Stomach (tissue), 9 donors: ENCODE results near the gene MTMR1. TPM values are rescaled to one million over a fixed set of nuclear protein-coding genes. Genes with fewer than 3 reads are reported as not detected.

Source experiments
- DNase-seq, 2 donors: peaks; one replicate each; pipeline versions ENCODE4 v3.0.0 to v3.0.0-alpha.2; 2013 to 2019
- H3K27ac ChIP-seq, 5 donors: fragments of 200-600 bp in 4 of 5; sonication (generic) in 4 of 5; one replicate each; pipeline ENCODE4 v1.5.1; 2013 to 2019; ENCODE audit warnings: mild to moderate bottlenecking in 1 of 5, moderate library complexity in 1 of 5
- H3K27me3 ChIP-seq, 3 donors: fragments of 200-600 bp; sonication (generic); one replicate each; pipeline ENCODE4 v1.5.1; 2017 to 2019; ENCODE audit warnings: mixed run types in 1 of 3
- H3K36me3 ChIP-seq, 4 donors: fragments of 200-600 bp; sonication (generic); 1 replicate in 3 of 4; 2 replicates in 1 of 4; pipeline ENCODE4 v1.5.1; 2016 to 2019
- H3K4me1 ChIP-seq, 4 donors: fragments of 200-600 bp; sonication (generic); one replicate each; pipeline ENCODE4 v1.5.1; 2016 to 2019
- H3K4me3 ChIP-seq, 4 donors: fragments of 200-600 bp; sonication (generic) in 3 of 4; one replicate each; pipeline ENCODE4 v1.5.1; 2016 to 2019; ENCODE audit warnings: mild to moderate bottlenecking in 1 of 4
- H3K9me3 ChIP-seq, 4 donors: fragments of 200-600 bp; sonication (generic); one replicate each; pipeline ENCODE4 v1.5.1; 2016 to 2019
- EP300 ChIP-seq: sonication (generic); formaldehyde crosslinking; IDR thresholded peaks from one replicate; pipeline ENCODE4 v1.6.1; 2017; ENCODE audit warnings: antibody characterized with exemption
- POLR2A ChIP-seq, 4 donors: fragments of 450-650 bp; IDR thresholded peaks; one replicate each; pipeline ENCODE4 v1.6.1; 2016; ENCODE audit warnings: antibody characterized with exemption in 4 of 4, control low read depth in 2 of 4, mild to moderate bottlenecking in 1 of 4, moderate library complexity in 1 of 4
- POLR2AphosphoS5 ChIP-seq, 3 donors: sonication (generic); formaldehyde crosslinking; IDR thresholded peaks; one replicate each; pipeline ENCODE4 v1.6.1; 2016; ENCODE audit warnings: antibody characterized with exemption in 3 of 3
- WGBS, 5 donors: extraction: QIAGEN DNeasy Blood & Tissue Kit in 3 of 5; methylation state at CpG; one replicate each; pipeline versions ENCODE4 v1.1.5 to v1.1.7; 2013 to 2018; 5-methylcytosine and 5-hydroxymethylcytosine counted together
- intact Hi-C: fragments of 100-400 bp; cut with DNase I; formaldehyde crosslinking; loops from one replicate; pipeline ENCODE4 v1.15.1; 2023; ENCODE audit warnings: low total_unique reads
- polyA plus RNA-seq, 3 donors: library from polyadenylated mRNA; stranded (reverse); fragments of 200-250 nt; gene quantifications; one replicate each; pipeline ENCODE4 v1.2.3, GENCODE V29; 2013
- total RNA-seq, 5 donors: library from RNA; depleted of rRNA; stranded (reverse); fragments of >200 nt; gene quantifications; one replicate each; pipeline versions ENCODE4 v1.1.0 to v1.2.3, GENCODE V29; 2014 to 2016
- TF ChIP-seq, protein P1 (sequence below), 7 experiments: fragments of 450-650 bp in 4 of 7; fragments of 200-600 bp in 3 of 7; sonication (generic) in 3 of 7; IDR thresholded peaks; one replicate each; pipeline ENCODE4 v1.5.1; 2016 to 2019; ENCODE audit warnings: antibody characterized with exemption in 7 of 7, control low read depth in 2 of 7, mild to moderate bottlenecking in 1 of 7
- donor health status: healthy with polysubstance abuse.
- donor health status: Bipolar disorder and iron deficiency.
- donor health status: healthy.

The MTMR1 gene
- total and polyA plus RNA-seq, 8 donors = 4.7 to 36.4 (median 8.0) TPM

DNA sequence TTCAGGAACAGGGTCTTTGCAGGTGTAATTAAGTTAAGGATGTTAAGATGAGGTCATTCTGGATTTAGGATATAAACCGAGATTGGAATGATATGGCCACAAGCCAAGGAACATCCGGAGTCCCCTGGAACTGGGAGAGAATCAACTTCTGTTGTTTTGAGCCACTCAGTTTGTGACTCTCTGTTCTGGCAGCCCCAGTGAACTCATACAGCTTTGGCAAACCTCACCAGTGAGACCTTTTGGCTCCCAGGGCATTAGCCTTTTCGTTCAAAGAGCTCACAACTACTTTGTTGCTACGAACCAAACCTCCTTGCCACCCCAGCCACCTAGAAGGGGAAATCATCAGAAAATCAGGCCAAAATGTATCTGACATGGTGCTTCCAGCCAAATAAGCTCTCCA is 80.4 kb downstream of the MTMR1 start:
- 54 to 73% (median 68%) methylated on average over 2 to 4 of the region's 4 CpGs for WGBS, 5 donors
- Histone ChIP-seq H3K9me3 (no peaks in the 10 kb centered on the region), H3K4me1 (no peaks in the 10 kb centered on the region), H3K4me3 (no peak overlapping the region), H3K27me3 (no peaks in the 10 kb centered on the region), H3K36me3 (peaks cover 0 to 21% (median 20%) of the 10 kb centered on the region in 4 donors), H3K27ac (no peak overlapping the region)
- intact Hi-C loops = loop anchor here (5.0 kb wide), 1 partner anchor 309 kb away; no protein-coding TSS in a partner anchor
- TF ChIP-seq EP300 = no peak
- no peak for TF ChIP-seq POLR2A (IDR thresholded peaks at IDR 0.05)
- no peak for DNase-seq

DNA sequence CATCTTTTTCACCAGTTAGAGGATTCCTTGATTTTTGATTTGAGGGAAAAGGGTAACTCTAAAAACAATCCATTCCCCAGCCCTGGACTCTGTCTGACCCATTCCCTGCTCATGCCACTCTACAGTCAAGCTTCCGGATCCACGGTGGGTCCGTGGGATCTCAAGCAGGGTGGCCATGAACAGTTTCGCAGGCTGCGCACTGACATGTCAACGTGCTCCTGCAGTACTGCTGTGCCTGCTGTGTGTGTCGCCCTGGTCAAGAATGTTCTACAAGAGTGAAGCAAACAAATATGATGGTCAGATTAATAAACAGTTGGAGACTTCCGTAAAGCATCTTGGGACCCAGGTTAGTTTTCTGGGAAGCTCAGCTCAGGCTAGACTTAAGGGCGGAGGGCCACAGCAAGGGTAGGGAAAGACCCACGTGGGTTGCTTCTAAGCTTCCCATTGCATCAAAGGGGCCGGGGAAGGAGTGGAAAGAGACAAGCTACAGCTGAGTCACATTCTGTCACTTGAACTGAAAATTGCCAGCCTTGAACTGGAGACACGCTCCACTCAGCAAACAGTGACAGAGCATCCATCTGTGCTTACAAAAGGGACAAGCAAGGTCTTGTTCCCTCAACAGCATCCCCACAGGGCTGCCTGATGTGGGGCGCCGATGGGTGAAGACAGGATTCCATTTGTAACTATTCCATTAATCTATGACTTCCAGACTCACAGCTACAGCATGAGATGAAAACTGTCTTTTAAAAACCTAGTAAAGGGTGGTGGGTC is 81.8 kb downstream of the MTMR1 start:
- 89 to 97% (median 93%) methylated on average over 14 of the region's 14 CpGs for WGBS, 5 donors
- H3K27ac ChIP-seq = no peak overlapping the region
- no peak for DNase-seq
- peaks cover 0 to 17% (median 14%) of the 10 kb centered on the region in 4 donors for H3K36me3 ChIP-seq
- H3K27me3 ChIP-seq = no peaks in the 10 kb centered on the region
- TF ChIP-seq, protein P1, sequence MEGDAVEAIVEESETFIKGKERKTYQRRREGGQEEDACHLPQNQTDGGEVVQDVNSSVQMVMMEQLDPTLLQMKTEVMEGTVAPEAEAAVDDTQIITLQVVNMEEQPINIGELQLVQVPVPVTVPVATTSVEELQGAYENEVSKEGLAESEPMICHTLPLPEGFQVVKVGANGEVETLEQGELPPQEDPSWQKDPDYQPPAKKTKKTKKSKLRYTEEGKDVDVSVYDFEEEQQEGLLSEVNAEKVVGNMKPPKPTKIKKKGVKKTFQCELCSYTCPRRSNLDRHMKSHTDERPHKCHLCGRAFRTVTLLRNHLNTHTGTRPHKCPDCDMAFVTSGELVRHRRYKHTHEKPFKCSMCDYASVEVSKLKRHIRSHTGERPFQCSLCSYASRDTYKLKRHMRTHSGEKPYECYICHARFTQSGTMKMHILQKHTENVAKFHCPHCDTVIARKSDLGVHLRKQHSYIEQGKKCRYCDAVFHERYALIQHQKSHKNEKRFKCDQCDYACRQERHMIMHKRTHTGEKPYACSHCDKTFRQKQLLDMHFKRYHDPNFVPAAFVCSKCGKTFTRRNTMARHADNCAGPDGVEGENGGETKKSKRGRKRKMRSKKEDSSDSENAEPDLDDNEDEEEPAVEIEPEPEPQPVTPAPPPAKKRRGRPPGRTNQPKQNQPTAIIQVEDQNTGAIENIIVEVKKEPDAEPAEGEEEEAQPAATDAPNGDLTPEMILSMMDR (IDR thresholded peaks at IDR 0.05) = no peak
- TF ChIP-seq POLR2A (IDR thresholded peaks at IDR 0.05) (no peak), EP300 (no peak), POLR2AphosphoS5 (IDR thresholded peaks at IDR 0.05) (no peak)
- no peaks in the 10 kb centered on the region for H3K4me1 ChIP-seq
- no peak overlapping the region for H3K4me3 ChIP-seq
- intact Hi-C loops = loop anchor here (5.0 kb wide), 1 partner anchor 307 kb away; no protein-coding TSS in a partner anchor
- H3K9me3 ChIP-seq = no peaks in the 10 kb centered on the region

DNA sequence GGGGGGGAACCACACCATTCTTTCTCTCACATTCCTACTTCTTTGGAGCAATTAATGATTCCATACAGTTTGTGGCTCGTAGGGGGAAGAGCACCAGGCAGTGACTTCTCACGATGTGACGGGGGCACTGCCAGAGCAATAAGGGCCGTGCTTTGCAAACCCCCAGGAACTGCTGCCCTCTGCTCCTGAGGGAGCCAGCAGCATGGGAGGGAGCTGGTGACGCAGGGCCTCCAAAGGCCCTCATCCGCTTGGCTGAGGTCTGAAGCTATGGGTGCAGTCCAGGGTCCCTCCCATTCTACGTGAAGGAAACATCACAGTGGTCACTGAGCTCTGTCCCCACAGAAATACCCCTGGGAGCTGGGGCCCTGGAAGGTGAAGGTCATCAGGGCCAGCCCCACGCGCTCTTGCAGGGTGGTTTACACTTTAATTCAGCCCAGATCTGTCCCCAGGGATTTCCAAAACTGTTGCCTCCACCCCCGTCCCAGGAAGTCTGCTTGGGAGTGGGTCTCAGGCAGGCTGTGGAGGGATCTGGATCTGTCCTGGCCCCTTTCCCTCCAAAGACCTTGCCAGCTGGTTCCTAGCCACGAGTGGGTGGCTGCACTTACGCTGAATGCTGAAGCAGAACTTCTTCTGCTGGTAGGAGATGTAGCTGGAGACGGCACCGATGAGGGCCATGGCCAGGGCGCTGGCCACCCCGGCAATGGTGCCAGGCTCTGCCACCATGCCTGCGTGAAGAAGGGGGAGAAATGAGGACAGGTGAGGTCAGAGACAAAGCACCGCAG is 82.6 kb downstream of the MTMR1 start:
- Histone ChIP-seq H3K27ac (no peak overlapping the region), H3K4me3 (no peak overlapping the region), H3K36me3 (peaks cover 0 to 17% (median 12%) of the 10 kb centered on the region in 4 donors), H3K9me3 (no peaks in the 10 kb centered on the region), H3K4me1 (no peaks in the 10 kb centered on the region), H3K27me3 (no peaks in the 10 kb centered on the region)
- DNase-seq = no peak
- TF ChIP-seq POLR2A (IDR thresholded peaks at IDR 0.05) (no peak), EP300 (no peak), POLR2AphosphoS5 (IDR thresholded peaks at IDR 0.05) (no peak)
- TF ChIP-seq, protein P1 (IDR thresholded peaks at IDR 0.05) = no peak
- intact Hi-C loops = no loop called here
- WGBS, 5 donors = 82 to 94% (median 87%) methylated on average over 11 to 18 of the region's 18 CpGs

DNA sequence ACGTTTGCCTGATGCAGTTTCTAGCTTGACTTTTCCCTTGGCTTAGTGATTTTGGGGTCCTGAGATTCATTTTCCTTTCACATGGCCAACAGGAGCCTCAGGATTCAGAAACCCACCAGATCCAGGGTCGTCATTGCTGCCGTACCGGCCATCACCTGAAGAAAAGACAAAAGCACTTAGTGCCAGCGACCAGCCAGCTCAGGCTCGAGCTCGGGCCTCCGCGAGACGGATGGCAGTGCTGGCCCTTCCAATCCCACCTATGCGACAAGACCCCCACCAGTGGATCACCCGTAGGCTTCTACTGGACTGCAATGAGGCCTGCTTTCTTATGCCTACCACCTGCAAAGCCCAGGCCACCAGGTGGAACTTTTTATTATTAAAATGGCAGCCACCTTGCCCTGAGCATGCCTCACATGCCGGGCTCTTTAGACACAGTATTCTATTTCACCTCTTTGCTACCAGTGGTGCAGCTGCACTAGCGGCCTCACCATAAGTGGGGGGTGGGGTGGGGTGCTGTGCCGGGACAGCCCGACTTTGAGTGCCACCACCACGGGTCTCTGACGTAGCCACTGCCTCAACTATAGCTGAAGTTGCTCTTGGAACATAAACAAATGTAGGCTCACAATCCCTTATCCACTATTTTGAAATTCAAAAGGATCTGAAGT is 84.3 kb downstream of the MTMR1 start:
- Histone ChIP-seq H3K36me3 (peaks cover 0 to 17% (median 12%) of the 10 kb centered on the region in 4 donors), H3K4me3 (no peak overlapping the region), H3K9me3 (no peaks in the 10 kb centered on the region), H3K4me1 (no peaks in the 10 kb centered on the region), H3K27ac (no peak overlapping the region), H3K27me3 (no peaks in the 10 kb centered on the region)
- no peak for DNase-seq
- TF ChIP-seq POLR2AphosphoS5 (IDR thresholded peaks at IDR 0.05) = no peak
- TF ChIP-seq POLR2A (IDR thresholded peaks at IDR 0.05) = no peak
- TF ChIP-seq, protein P1 (IDR thresholded peaks at IDR 0.05) = no peak
- TF ChIP-seq EP300 = no peak
- intact Hi-C loops = no loop called here
- WGBS, 5 donors = 87 to 97% (median 92%) methylated on average over 15 to 18 of the region's 18 CpGs
